Hematopoietic multipotent progenitor cell treated with erythropoietin and hydrocortisone succinate and interleukin-3 and kit ligand, for 6 days (in vitro differentiated cells): ENCODE measurements around the gene ABCC2.
A peak's percentile ranks its signal among the peaks of the same experiment; 100 is the strongest.

Experiments used
- DNase-seq: peaks from one replicate; pipeline ENCODE4 v3.0.0-alpha.2; 2015

Gene ABCC2

GRCh38 chr10:99777918-99778714 lies 4.3 kb upstream of the ABCC2 start:
- peak; percentile 42 for DNase-seq

- peak; percentile 69 for DNase-seq
Measured at GRCh38 chr10:99779335-99779734, 3.1 kb upstream of the ABCC2 start.

- no peak for DNase-seq
Measured at GRCh38 chr10:99781734-99782429, 558 bp upstream of the ABCC2 start.

- DNase-seq: no peak
Measured at GRCh38 chr10:99784016-99784726, 1.7 kb downstream of the ABCC2 start.

GRCh38 chr10:99784727-99785441 lies 2.4 kb downstream of the ABCC2 start:
- no peak for DNase-seq

GRCh38 chr10:99785646-99786045 lies 3.2 kb downstream of the ABCC2 start:
- DNase-seq: no peak

- DNase-seq: no peak
Measured at GRCh38 chr10:99787311-99787710, 4.9 kb downstream of the ABCC2 start.

GRCh38 chr10:99787782-99788445 lies 5.5 kb downstream of the ABCC2 start:
- no peak for DNase-seq

GRCh38 chr10:99788598-99789256 lies 6.3 kb downstream of the ABCC2 start:
- DNase-seq: no peak

- DNase-seq: no peak
Measured at GRCh38 chr10:99791831-99792230, 9.4 kb downstream of the ABCC2 start.

GRCh38 chr10:99793819-99794218 lies 11.4 kb downstream of the ABCC2 start:
- no peak for DNase-seq

GRCh38 chr10:99796928-99797327 lies 14.5 kb downstream of the ABCC2 start:
- no peak for DNase-seq

- no peak for DNase-seq
Measured at GRCh38 chr10:99798031-99798430, 15.6 kb downstream of the ABCC2 start.

- no peak for DNase-seq
Measured at GRCh38 chr10:99798920-99799319, 16.5 kb downstream of the ABCC2 start.

- no peak for DNase-seq
Measured at GRCh38 chr10:99799613-99800012, 17.2 kb downstream of the ABCC2 start.

GRCh38 chr10:99804471-99804870 lies 22.0 kb downstream of the ABCC2 start:
- no peak for DNase-seq

GRCh38 chr10:99805190-99805589 lies 22.8 kb downstream of the ABCC2 start:
- DNase-seq: no peak

- no peak for DNase-seq
Measured at GRCh38 chr10:99806091-99806490, 23.7 kb downstream of the ABCC2 start.

GRCh38 chr10:99807786-99808185 lies 25.3 kb downstream of the ABCC2 start:
- DNase-seq: no peak

- DNase-seq: no peak
Measured at GRCh38 chr10:99808270-99808669, 25.8 kb downstream of the ABCC2 start.

- DNase-seq: no peak
Measured at GRCh38 chr10:99809481-99809880, 27.0 kb downstream of the ABCC2 start.
